Mucosa of descending colon (tissue), 3 donors: ENCODE measurements around the gene RPS27L. TPM values are rescaled to one million over a fixed set of nuclear protein-coding genes. Genes with fewer than 3 reads are reported as not detected.

Source experiments
- ATAC-seq: fragments of 200-7000 bp; cut with Tn5 transposase; one replicate; pipeline ENCODE4 v1.9.1; 2020; ENCODE audit warnings: mild to moderate bottlenecking, moderate library complexity
- DNase-seq, 3 donors: peaks; one replicate each; pipeline ENCODE4 v3.0.0-alpha.2; 2020
- H3K36me3 ChIP-seq: fragments of 200-600 bp; one replicate; pipeline ENCODE4 v1.8.0; 2021; ENCODE audit warnings: low read depth, mild to moderate bottlenecking
- H3K4me1 ChIP-seq: fragments of 200-600 bp; one replicate; pipeline ENCODE4 v1.8.0; 2021; ENCODE audit warnings: low read depth, mild to moderate bottlenecking
- H3K4me3 ChIP-seq: fragments of 200-600 bp; one replicate; pipeline ENCODE4 v1.8.0; 2021; ENCODE audit warnings: mild to moderate bottlenecking
- H3K9me3 ChIP-seq: fragments of 200-600 bp; one replicate; pipeline ENCODE4 v1.8.0; 2021; ENCODE audit warnings: mild to moderate bottlenecking
- CTCF ChIP-seq: fragments of 200-600 bp; IDR thresholded peaks from one replicate; pipeline ENCODE4 v1.8.0; 2022; ENCODE audit warnings: antibody characterized with exemption, mild to moderate bottlenecking
- intact Hi-C, 2 donors: fragments of 100-400 bp; cut with DNase I in 1 of 2; cut with micrococcal nuclease in 1 of 2; formaldehyde crosslinking; loops; one replicate each; pipeline versions ENCODE4 v1.11.0 to v1.11.1; 2022; cut with DNase I, micrococcal nuclease
- total RNA-seq, 3 donors: library from RNA; stranded (reverse); fragmentation: NEBNext Ultra II Directional in 2 of 3; extraction: Animal tissue kit (Norgen Biotek cat#: 25700) in 2 of 3; gene quantifications; one replicate each; pipeline versions ENCODE4 v1.2.1 to v1.2.4, GENCODE V29; 2021 to 2023
- donor health status: DM: no; HTN: no; CAD: no; lungs with moderate emphysema.
- donor health status: DM: no; HTN: no; CAD: no.
- donor health status: DM: no; HTN: yes; CAD: no.

RPS27L gene
- total RNA-seq, 3 donors from 2014 or later = 187 to 234 (median 208) TPM

GRCh38 chr15:63188926-63189871 lies 31.9 kb upstream of the RPS27L start, which contains the start of gene RAB8B:
RAB8B (plus strand) TSS chr15:63189606; CDS start chr15:63189625, 19 bp downstream.
- H3K9me3 ChIP-seq = no peaks in the 10 kb centered on the region
- TF ChIP-seq CTCF = peak; percentile 21
- peak within 1 kb of the TSS; percentile 34 for H3K4me3 ChIP-seq
- no peaks in the 10 kb centered on the region for H3K36me3 ChIP-seq
- ATAC-seq (peak; percentile 98), DNase-seq (peak; percentile 99 to 100 (median 99))
- intact Hi-C loops = no loop called here
- H3K4me1 ChIP-seq = peaks cover 10% of the 10 kb centered on the region

- no peak for TF ChIP-seq CTCF
- no peaks in the 10 kb centered on the region for H3K36me3 ChIP-seq
- no peak for DNase-seq
- intact Hi-C loops = no loop called here
- H3K9me3 ChIP-seq = no peaks in the 10 kb centered on the region
- no peak overlapping the region for H3K4me3 ChIP-seq
- H3K4me1 ChIP-seq = peaks cover 9% of the 10 kb centered on the region
- no peak for ATAC-seq
These were observed 31.1 kb upstream of the RPS27L start for GRCh38 chr15:63188247-63188925.

DNA sequence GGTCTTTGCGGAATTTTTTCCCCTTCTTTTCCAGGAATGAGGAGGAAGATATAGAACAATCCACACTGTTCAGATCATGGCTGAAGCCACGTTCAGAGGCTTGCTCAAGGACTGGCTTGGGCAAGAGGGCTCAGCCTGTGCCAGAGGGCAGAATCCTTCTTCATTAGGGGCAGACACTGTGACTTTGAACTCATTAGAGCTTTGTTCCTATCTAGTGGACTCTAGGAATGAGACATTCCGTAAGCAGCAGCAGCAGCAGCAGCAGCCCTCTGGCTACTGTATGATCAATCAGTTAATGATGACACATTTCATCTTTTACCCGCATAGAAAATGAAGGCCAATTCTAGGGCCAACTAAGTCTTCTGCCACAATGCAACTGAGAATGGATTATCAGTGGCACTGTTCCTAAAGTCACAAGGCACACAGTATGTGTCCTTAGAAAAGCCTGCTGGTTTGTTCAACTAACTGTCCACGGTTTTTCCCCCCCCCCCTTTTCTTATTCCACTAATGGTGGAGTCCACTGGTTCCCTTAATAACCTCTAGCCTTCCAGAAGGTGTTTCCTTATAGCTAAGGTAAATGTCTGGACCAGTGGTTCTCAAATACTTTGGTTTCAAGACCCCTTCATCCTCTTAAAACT lies 30.4 kb upstream of the RPS27L start:
- Histone ChIP-seq H3K36me3 (no peaks in the 10 kb centered on the region), H3K4me3 (no peak overlapping the region), H3K9me3 (no peaks in the 10 kb centered on the region), H3K4me1 (peaks cover 5% of the 10 kb centered on the region)
- DNase-seq = no peak
- no peak for TF ChIP-seq CTCF
- no peak for ATAC-seq
- intact Hi-C loops = no loop called here

GRCh38 chr15:63186065-63186464 lies 28.8 kb upstream of the RPS27L start:
- ATAC-seq (no peak), DNase-seq (no peak)
- TF ChIP-seq CTCF = no peak
- intact Hi-C loops = no loop called here
- no peaks in the 10 kb centered on the region for H3K36me3 ChIP-seq
- H3K9me3 ChIP-seq = no peaks in the 10 kb centered on the region
- H3K4me3 ChIP-seq = no peak overlapping the region
- peaks cover 5% of the 10 kb centered on the region for H3K4me1 ChIP-seq

GRCh38 chr15:63185206-63185605 lies 27.9 kb upstream of the RPS27L start:
- no peak for ATAC-seq
- TF ChIP-seq CTCF = no peak
- no peak for DNase-seq
- H3K9me3 ChIP-seq = no peaks in the 10 kb centered on the region
- H3K4me3 ChIP-seq = no peak overlapping the region
- no peaks in the 10 kb centered on the region for H3K36me3 ChIP-seq
- peaks cover 5% of the 10 kb centered on the region for H3K4me1 ChIP-seq
- intact Hi-C loops = no loop called here
